ENCODE data around the gene TMEM143.
A peak's percentile ranks its signal among the peaks of the same experiment; 100 is the strongest.
"Not testable (repeated sequence)": the region's sequence is repeated elsewhere in the genome, so short reads cannot be mapped to it uniquely, and the experiment has no call there.

TMEM143 gene

DNA sequence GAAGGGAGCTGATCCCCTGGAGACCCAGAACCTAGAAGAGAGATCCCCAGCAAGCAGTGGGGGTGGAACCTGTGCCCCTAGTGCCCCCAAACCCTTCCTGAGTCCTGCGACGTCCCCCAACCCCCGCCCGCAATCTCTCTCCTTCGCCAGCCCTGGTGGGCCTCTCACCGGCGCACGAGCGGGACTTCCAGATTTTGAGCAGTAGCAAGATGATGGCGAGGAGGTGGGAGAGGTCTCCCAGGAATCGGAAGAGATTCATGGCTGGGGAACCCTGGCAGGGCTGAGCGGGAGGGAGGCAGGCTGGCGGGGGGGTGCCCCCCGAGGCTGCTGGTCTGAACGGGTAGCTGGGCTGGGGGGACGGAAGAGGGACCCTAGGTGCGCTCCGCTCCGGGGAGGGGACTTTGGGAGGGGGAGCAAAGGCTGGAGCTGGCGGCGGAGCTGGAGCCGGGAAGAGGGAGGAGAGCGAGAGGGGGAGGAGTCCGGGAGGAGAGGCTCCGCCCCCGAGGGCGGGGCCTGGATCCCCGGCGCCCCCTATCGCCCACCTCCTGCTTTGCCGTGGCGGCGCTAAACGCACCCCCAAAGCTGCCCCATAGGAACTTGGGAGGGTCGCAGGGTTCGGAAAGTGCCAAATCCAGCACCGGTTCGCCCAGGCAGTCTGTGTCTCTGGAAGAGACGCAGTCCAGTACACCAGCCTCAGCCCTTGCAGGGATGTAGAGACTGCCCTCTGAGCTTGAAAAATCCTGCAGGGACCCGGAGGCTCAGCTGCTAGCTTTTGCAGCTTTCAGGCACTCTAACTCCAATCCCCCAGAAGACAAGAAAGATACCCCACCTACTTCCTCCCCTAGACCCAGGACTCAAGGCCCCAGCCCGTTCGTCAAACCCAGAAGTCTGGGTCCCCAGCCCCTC lies 27.6 kb upstream of the TMEM143 start, which contains the start of gene KDELR1:
KDELR1 (minus strand) TSS at position 452 of the 906 bp plus-strand sequence; CDS start at position 259, 193 bp downstream.
- DNase-seq (ENCODE audit: low read depth in 3 of 3), result peak in 2 of 3 donors; percentile 61

DNA sequence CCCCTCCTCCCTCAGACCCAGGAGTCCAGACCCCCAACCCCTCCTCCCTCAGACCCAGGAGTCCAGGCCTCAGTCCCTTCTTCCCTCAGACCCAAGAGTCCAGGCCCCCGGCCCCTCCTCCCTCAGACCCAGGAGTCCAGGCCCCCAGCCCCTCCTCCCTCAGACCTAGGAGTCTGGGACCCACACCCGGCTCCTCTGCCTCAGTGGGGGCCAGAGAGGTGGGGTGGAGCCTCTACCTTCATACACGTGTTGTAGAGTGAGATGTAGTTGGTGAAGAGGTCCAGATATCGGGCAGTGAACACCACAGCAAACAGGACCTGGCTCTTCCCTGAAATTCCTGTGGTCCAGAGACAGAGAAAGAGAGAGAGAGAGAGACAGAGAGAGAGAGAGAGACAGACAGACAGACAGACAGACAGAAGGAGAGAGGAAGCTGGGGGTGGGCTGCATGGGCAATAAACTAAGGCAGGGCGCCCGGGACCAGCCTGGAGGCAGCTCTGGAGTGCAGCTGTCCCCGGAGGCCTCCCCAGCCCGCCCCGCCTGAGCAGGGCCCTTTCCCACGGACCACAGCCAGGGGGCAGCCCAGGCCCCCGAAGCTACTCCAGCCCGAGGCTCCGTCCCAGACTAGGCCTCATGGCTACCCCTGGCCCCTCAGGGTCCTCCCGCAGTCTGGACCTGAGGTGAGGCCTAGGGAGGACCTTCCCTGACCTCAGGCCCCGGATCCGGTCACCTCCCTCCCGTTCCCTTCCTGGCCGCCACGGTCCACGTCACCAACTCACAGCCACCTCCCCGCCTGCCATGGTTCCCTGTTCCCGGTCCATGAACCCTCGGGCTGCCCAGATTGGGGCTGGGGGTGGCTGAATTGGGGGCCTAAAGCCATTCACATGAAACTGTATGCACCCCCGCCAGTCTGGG lies 26.7 kb upstream of the TMEM143 start:
- DNase-seq (ENCODE audit: low read depth in 3 of 3), result peak in 1 of 3 donors; percentile 61

DNA sequence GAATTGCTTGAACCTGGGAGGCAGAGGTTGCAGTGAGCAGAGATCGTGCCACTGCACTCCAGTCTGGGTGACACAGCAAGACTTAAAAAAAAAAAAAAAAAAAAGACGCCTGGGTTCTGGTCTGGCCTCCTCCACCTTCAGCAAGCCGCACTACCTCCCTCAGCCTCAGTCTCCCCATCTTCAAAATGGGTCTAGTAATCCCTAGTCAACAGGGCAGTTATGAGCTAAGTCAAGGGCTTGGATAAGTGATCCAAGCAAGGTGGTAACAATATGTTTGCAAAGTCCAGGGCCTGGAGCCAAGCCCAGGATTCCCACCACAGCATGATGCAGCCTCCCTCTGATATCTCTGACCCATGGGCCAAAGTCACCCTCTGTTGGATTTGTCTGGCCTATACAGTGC lies 23.2 kb upstream of the TMEM143 start:
- DNase-seq (ENCODE audit: low read depth in 3 of 3), result no peak

DNA sequence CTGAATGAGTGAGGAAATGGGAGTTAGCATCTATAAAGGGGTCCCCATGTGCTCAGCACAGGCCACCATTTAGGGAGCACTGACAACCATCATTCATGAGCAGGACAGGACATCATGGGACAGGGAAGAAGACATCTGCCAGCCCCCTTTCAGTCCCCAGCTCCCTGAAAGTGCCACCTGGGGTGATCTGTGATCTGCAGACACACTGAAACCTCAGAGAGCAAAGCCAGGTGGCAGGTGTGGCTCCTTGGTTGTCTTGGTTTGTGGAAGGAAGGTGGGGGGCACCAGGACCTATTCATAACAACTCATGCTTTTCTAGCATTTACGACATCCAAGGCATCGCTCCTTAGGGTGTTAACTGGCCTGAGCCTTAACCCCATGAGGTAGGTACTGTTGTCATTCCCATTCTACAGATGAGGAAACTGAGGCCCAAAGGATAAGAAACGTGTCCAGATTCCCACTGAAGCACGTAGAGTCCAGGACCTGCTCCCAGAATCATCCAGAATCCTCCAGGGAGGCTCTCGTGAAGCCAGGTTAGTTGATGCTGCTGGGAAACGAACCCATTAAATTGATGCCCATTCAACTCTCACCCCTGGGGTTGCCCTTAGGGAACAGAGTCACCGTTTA lies 21.8 kb upstream of the TMEM143 start:
- DNase-seq (ENCODE audit: low read depth in 3 of 3), result no peak

DNA sequence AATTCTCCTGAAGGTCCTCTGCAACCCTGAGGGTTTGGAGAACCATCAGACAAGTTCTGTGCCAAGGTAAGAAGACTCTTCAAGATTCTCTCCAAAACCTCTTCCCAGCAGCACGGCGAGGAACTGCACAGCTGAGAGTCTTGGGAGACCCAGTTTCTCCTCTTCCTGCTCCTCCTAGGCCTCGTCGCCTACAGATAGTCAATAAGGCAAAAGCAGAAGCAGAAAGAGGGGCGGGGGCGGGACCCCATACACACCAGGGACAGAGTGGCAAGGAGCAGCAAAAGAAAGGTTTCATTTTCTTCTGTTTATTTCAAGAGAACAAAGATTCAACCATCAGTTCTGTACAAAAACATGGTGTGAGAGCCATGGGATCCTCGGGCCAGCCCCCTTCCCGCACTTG lies 18.5 kb upstream of the TMEM143 start:
- no peak for DNase-seq (ENCODE audit: low read depth in 3 of 3)

DNA sequence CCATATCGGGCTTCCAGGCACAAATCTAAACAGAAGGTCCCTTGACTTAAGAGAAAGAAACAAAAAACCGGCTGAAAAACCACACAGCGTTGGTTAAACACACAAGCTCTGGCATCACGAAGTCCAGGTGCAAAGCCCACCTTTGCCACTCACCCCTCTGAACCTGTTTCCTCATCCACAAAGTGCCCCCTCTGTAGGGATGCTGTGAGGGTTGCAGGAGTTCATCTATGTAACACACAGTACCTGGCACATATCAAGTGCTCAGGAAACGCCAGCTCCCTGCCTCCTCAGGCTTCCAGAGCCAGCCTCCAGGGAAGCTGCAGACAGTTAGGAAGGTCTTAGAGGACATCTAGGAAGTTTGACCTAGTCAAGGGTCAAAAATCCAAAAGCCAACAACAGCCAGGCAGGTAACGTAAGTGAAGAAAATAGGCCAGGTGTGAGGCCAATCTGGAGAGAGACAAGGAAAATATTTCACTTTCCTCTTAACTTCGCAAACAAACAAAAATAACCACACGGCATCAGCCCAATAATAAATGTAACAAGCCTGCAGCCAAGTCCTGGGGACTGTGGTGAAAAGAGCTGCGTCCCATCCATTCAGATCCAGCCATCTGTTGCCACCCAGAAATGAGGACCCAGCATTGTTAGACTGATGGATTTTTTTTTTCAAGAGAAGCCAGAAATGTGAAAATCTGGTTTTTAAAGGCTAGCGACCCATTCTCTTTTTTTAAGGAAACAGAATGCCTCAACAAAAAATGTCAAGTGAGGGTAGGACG lies 17.6 kb upstream of the TMEM143 start:
- DNase-seq (ENCODE audit: low read depth in 3 of 3), result no peak

DNA sequence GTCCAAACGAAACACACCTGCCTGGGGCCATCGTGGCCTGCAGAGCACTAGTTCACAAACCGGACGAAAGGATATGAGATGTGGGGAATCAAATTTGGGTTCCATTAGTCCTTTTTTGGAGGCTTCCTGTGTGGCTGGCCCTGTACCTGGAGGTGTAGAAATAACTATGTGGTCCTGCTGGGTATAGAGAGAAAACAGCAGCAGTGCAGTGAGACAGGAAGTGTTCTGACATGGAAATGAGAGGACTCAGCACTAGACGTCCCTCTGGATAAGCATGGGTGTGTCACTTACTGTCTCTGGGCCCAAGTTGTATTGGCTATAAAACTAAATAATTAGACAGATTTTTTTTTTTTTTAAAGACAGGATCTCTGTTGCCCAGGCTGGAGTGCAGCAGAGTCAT lies 15.3 kb upstream of the TMEM143 start:
- DNase-seq (ENCODE audit: low read depth in 3 of 3), result no peak

DNA sequence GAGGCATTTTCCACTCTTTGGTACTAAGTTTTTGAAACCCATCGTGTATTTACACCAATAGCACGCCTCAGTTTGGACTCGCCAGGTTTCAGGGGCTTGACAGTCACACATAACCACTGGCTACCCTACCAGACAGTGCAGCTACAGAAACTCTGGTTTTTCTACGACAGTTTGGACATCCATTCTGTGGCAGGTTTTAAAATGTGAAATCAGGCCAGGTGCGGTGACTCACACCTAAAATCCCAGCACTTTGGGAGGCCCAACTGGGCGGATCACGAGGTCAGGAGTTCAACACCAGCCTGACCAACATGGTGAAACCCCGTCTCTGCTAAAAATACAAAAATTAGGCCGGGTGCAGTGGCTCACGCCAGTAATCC lies 14.4 kb upstream of the TMEM143 start:
- no peak for DNase-seq (ENCODE audit: low read depth in 3 of 3)

DNA sequence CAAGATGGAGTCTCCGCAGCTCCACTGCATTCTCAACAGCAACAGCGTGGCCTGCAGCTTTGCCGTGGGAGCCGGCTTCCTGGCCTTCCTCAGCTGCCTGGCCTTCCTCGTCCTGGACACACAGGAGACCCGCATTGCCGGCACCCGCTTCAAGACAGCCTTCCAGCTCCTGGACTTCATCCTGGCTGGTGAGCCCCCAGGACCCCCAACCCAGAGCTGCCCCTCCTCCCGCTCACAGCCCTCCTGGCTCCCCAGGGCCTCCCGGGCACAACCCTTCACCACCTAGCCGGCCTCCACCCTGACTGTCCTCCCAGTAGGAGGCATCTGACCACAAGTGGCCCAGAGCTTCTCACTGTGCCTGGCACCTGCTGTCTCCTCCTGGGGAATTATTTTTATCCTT lies 9.8 kb upstream of the TMEM143 start:
- no peak for DNase-seq (ENCODE audit: low read depth in 3 of 3)

DNA sequence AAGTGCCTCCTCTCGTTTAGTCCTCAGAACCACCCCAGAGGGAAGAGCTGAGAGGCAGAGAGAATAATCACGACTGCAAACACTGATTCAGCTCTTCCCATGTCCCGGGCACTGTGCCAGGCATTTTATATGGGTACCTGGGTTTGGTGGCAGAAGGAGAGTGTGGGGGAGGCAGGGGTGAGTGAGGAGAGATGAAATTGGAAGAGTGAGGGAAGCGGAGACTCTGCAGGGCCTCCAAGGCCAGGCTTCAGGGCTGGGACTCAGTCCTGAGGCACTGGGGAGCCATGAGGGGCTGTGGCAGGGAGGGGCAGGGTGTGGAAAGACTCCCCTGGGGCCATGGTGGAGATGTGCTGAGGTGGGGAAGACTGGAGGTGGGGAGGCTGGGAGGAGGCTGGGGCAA lies 9.2 kb upstream of the TMEM143 start:
- DNase-seq (ENCODE audit: low read depth in 3 of 3), result no peak

DNA sequence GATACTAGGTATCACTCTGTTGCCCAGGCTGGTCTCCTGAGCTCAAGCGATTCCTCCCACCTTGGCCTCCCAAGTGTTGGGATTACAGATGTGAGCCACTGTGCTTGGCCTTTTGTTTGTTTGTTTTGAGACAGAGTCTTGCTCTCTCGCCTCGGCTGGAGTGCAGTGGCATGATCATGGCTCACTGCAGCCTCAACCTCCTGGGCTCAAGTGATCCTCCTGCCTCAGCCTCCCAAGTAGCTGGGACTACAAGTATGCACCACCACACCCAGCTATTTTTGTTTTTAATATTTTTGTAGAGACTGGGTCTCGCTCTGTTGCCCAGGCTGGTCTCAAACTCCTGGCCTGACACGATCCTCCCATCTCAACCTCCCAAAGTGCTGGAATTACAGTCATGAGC lies 8.0 kb upstream of the TMEM143 start:
- DNase-seq (ENCODE audit: low read depth in 3 of 3), result not testable (repeated sequence)

DNA sequence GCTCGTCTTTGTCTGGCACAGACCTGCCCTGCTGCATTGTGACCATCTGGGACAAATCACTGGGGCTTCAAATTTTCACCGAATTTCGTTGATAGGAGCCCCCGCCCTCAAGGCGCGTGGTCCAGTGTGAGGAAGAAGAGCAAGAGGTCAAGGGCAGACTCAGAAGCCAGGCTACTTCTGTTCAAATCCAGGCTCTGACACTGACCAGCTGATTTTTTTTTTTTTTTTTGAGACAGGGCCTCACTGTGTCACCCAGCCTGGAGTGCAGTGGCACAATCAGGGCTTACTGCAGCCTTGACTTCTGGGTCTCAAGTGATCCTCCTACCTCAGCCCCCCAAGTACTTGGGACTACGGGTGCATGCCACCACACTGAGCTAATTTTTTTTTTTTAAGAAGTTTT lies 7.6 kb upstream of the TMEM143 start:
- no peak for DNase-seq (ENCODE audit: low read depth in 3 of 3)

DNA sequence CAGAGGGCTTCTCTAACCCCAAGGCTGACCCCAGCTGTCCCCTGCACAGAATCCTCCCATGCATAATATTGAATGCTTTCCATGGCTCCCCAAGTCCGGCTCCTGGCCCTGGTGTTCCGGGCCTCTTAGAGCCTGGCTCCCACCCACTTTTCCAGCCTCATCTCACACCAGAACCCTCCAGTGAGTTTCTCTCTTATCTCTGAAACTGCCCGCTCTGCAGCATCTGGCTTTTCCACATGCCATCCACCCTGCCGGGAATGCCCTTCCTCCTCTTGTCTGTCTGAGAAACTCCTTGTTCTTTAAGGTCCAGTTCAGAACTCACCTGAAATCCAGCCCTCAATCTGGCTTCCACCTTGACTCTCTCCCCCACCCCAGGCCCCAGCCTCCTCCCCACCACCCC lies 7.2 kb upstream of the TMEM143 start:
- DNase-seq (ENCODE audit: low read depth in 3 of 3), result no peak

DNA sequence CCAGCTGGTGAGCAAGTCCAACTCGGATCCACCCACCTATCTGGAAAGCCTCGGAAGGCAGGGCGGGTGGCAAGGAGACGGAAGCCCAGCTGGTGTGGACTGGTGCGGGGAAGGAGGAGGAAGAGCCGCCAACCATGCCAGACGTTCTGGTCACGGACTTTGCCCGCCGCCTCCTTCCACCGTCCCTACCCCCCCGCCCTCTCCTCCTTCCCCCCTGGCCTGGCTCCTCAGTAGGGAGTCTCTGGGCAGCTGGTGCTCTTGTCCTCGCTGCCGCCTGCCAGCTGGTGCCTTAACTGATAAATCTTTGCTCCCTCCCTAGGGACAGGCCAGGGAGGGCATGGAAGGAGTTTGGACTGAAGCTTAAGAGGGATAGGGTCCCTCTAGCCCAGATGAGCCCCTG lies 5.2 kb upstream of the TMEM143 start:
- DNase-seq (ENCODE audit: low read depth in 3 of 3), result no peak

DNA sequence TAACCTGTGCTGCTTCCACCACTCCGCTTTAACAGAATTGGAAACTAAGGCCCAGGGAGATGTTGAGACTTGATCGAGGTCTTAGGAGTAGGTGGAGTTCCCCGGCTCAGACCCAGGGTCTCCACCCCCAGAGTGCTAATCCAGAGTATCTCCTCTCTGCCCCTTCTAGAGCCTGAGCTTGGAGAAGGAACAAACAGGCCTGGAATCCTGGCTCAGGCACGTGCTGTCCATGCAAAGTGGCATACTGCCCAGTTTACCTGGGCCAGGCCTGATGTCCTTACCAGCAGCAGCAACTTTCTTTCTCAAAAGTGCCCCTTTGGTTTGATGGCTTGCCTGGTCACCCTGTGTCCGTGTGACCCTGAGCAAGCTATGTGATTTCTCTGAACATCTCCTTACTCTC lies 4.1 kb upstream of the TMEM143 start:
- no peak for DNase-seq (ENCODE audit: low read depth in 3 of 3)

DNA sequence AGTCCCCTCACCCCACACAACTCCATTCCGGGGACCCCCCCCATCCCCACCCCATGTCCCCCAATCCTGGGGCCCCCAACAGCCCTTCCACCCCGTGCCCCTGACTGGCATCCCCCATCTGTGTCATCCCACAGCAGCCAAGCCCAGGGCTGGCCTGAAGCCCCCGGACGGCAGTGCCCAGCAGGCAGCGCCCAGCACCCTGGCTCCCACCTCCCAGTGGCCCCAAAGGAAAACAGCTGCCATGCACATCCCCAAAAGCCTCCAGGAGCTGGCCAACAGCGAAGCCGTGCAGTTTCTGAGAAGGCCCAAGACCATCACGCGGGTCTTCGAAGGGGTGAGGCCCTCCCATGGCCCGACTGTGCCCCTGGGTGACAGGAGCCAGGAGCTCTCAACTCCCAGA lies 1.9 kb upstream of the TMEM143 start:
- DNase-seq (ENCODE audit: low read depth in 3 of 3), result no peak

DNA sequence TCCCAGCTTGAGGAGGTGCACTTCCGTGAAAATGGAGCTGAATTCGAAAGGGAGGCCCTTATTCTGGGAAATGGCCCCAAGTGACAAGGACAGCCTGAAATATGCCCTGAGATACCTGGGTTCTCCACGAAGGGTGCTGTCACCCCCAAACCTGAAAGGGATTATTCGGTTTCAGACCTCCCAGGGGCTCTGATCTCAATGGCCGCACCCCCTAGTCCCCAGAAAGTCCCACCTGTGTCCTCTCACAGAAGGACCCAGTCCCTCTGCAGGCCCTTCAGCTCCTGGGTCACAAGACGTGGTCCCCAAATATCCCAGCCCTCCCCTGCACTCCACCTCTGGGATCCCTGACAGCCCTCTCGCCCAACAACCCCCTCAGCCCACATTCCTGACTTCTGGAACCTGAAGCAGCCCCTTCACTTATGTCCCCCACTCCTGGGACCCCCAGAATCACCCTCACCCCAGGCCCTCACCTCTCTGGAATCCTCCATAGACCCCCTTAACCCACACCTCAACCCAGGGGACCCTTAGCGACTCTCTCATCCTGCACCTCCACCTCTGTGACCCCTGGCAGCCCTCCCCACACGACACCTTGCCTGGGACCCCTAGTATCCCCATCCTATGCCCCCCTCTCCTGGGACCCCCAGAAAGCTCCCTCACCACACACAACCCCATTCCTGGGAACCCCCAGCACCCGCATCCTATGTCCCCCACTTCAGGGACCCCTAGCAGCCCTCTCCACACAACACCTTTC lies 1.0 kb upstream of the TMEM143 start:
- DNase-seq (ENCODE audit: low read depth in 3 of 3), result no peak

DNA sequence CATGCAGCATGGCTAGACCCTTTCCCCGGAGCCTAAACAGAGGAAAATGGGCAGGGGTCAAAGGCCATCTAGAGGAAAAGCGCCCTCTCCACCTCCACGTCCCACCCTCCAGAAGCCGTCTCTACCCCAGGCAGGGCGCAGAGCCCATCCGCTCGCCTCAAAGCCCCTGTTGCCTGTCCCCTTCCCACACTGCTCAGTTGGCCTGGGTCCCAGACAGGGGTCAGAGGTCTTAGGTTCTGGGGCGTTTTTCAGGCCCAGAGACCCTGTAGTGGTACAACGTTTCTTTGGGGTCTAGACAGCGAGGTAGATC lies 285 bp downstream of the TMEM143 start:
- DNase-seq (ENCODE audit: low read depth in 3 of 3), result no peak

DNA sequence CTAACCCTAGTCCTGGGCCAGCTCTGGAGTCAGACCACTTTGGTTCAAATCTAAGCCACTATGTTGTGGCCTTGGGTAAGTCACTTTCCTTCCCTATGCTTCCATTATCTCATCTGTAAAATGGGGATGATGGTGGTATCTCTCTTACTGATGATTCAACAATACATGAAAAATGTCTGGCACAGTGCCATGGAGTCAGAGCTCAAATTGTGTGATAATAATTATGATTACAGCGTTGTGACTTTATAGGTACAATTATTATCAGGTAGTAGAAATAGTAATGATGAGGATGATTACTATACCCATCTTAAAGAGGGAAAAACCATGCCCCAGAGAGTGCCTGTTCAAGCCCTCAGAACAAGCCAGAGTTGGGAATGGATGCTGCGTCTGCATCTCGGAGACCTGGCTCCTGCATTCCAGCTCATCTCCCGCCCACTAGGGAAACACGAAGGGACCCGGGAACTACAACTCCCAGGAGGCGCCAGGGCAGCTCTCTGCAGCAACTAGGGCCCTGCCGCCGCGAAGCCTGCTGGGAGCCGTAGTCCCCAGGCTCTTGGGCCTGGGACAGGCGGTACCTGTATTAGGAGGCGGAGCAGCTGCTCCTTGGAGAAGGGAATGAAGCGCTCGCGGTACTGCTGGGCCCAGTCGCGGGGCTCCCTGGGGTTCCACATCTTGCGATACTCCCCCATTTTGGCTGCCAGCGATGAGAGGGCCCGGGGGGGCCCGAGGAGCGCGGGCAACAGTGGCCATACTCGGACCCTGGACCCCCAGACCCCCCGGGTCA lies 832 bp downstream of the TMEM143 start:
- peak; percentile 79 to 86 (median 85) for DNase-seq (ENCODE audit: low read depth in 3 of 3)

DNA sequence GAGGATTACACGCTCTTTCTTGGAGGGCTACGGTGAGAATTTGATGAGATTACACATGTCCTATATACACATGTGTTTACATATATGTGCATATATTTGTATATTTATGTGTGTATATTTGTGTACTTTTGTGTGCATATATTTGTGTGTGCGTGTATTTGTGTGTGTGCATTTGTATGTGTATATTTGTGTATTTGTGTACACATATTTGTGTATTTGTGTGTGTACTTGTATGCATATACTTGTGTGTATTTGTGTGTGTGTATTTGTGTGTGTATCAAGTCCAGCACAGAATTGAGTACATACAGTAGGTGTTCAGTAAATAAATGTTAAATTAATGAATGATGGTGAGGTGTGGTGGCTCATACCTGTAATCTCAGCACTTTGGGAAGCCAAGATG lies 1.8 kb downstream of the TMEM143 start:
- DNase-seq (ENCODE audit: low read depth in 3 of 3), result no peak

All from stimulated activated CD4-positive, alpha-beta T cell treated with anti-CD3 and anti-CD28 coated beads, TNF-alpha, amount 100 ng/mL, for 48 hours (primary cell).